Measurements from ENCODE around the gene LRRC7.
A peak's percentile ranks its signal among the peaks of the same experiment; 100 is the strongest.
"Not testable (repeated sequence)": the region's sequence is repeated elsewhere in the genome, so short reads cannot be mapped to it uniquely, and the experiment has no call there.

The LRRC7 gene

DNA sequence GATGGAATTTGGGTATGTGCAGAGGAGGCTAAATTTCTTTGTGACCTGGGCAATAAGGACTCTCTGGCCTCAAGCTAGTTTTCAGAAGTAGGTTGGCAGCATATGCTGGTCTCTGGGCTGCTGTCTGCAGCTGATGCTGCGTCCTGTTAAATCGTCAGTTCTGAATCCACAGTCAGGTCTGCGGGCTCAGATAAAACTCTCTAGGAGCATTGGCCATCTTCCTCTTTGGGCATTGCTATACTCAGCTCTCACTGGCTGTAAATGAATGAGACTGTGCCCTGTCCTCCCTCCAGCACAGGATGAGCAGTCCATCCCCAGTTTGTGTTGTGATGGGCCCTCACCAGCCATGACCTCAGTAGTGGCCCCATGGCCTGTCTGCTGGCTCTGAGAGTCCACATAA is 365.0 kb downstream of the LRRC7 start:
- H3K36me3 ChIP-seq (ENCODE audit: insufficient read depth, low read length) = no peaks in the 10 kb centered on the region
- DNase-seq (ENCODE audit: low read depth, low spot score) = no peak
- no peaks in the 10 kb centered on the region for H3K9me3 ChIP-seq (ENCODE audit: low read depth, low read length)
- H3K9ac ChIP-seq (ENCODE audit: insufficient read length) = no peak overlapping the region
- H3K4me3 ChIP-seq = no peak overlapping the region
- H3K27ac ChIP-seq = no peak overlapping the region
- TF ChIP-seq POLR2AphosphoS5 (IDR thresholded peaks at IDR 0.05; ENCODE audit: borderline replicate concordance, low read depth, low read length) (no peak), EZH2 (IDR thresholded peaks at IDR 0.05) (no peak), FOXP2 (optimal IDR thresholded peaks at IDR 0.05; ENCODE audit: control extremely low read depth, extremely low read length, insufficient read depth) (no peak)

DNA sequence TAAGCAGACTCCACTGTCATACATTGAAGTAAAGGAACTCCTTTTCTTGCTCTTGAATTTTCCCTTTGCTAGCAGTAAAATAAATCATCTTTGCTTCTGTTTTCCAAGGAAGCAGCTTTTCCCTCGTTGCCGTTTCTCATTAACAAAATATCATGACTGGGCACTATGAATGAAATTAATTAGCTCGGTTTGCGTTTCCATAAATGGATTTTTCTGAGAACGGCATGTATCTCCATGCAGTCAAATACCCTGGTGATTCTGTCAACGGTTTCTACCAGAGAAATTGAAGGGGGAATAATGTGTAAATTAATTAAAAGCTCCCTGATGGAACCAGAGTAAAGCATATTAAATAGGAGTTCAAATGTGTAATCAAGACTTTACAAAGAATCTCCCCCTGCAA is 372.5 kb downstream of the LRRC7 start:
- H3K27ac ChIP-seq = no peak overlapping the region
- H3K9me3 ChIP-seq (ENCODE audit: low read depth, low read length) = peaks cover 3% of the 10 kb centered on the region; the same call in 1 of the 2 replicates
- no peak for DNase-seq (ENCODE audit: low read depth, low spot score)
- H3K9ac ChIP-seq (ENCODE audit: insufficient read length) = no peak overlapping the region
- TF ChIP-seq FOXP2 (optimal IDR thresholded peaks at IDR 0.05; ENCODE audit: control extremely low read depth, extremely low read length, insufficient read depth) = no peak
- no peak for TF ChIP-seq POLR2AphosphoS5 (IDR thresholded peaks at IDR 0.05; ENCODE audit: borderline replicate concordance, low read depth, low read length)
- TF ChIP-seq EZH2 (IDR thresholded peaks at IDR 0.05) = no peak
- no peaks in the 10 kb centered on the region for H3K36me3 ChIP-seq (ENCODE audit: insufficient read depth, low read length)
- no peak overlapping the region for H3K4me3 ChIP-seq

- TF ChIP-seq FOXP2 (optimal IDR thresholded peaks at IDR 0.05; ENCODE audit: control extremely low read depth, extremely low read length, insufficient read depth) (no peak), POLR2AphosphoS5 (IDR thresholded peaks at IDR 0.05; ENCODE audit: borderline replicate concordance, low read depth, low read length) (no peak), EZH2 (IDR thresholded peaks at IDR 0.05) (no peak)
- no peak for DNase-seq (ENCODE audit: low read depth, low spot score)
- peaks cover 3% of the 10 kb centered on the region; the same call in 1 of the 2 replicates for H3K9me3 ChIP-seq (ENCODE audit: low read depth, low read length)
- no peak overlapping the region for H3K9ac ChIP-seq (ENCODE audit: insufficient read length)
- H3K36me3 ChIP-seq (ENCODE audit: insufficient read depth, low read length) = no peaks in the 10 kb centered on the region
- H3K4me3 ChIP-seq = no peak overlapping the region
- no peak overlapping the region for H3K27ac ChIP-seq
These were observed 373.1 kb downstream of the LRRC7 start for GRCh38 chr1:69940816-69941215.

DNA sequence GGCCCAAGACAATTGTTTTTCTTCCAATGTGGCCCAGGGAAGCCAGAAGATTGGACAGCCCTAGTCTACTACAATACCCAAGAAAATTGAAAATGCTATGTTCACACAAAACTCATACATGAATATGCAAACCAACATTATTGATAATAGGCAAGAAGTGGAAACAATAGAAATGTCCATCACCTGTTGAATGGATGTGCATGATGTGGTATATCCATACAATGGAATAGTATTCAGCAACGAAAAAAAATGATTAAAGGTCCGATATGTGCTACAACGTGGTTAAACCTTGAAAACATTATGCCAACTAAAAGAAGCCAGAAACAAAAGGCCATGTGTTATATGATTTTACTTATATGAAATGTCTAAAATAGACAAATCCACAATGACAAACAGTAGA is 375.3 kb downstream of the LRRC7 start:
- Histone ChIP-seq H3K4me3 (no peak overlapping the region), H3K9me3 (ENCODE audit: low read depth, low read length) (peaks cover 6% of the 10 kb centered on the region; the same call in 1 of the 2 replicates), H3K27ac (no peak overlapping the region), H3K36me3 (ENCODE audit: insufficient read depth, low read length) (no peaks in the 10 kb centered on the region), H3K9ac (ENCODE audit: insufficient read length) (no peak overlapping the region)
- TF ChIP-seq POLR2AphosphoS5 (IDR thresholded peaks at IDR 0.05; ENCODE audit: borderline replicate concordance, low read depth, low read length) = no peak
- no peak for TF ChIP-seq FOXP2 (optimal IDR thresholded peaks at IDR 0.05; ENCODE audit: control extremely low read depth, extremely low read length, insufficient read depth)
- no peak for TF ChIP-seq EZH2 (IDR thresholded peaks at IDR 0.05)
- no peak for DNase-seq (ENCODE audit: low read depth, low spot score)

GRCh38 chr1:69946935-69947334 is 379.2 kb downstream of the LRRC7 start:
- H3K9ac ChIP-seq (ENCODE audit: insufficient read length) = no peak overlapping the region
- no peak overlapping the region for H3K27ac ChIP-seq
- peaks cover 6% of the 10 kb centered on the region; the same call in 1 of the 2 replicates for H3K9me3 ChIP-seq (ENCODE audit: low read depth, low read length)
- no peaks in the 10 kb centered on the region for H3K36me3 ChIP-seq (ENCODE audit: insufficient read depth, low read length)
- H3K4me3 ChIP-seq = no peak overlapping the region
- TF ChIP-seq EZH2 (IDR thresholded peaks at IDR 0.05) (no peak), FOXP2 (optimal IDR thresholded peaks at IDR 0.05; ENCODE audit: control extremely low read depth, extremely low read length, insufficient read depth) (no peak), POLR2AphosphoS5 (IDR thresholded peaks at IDR 0.05; ENCODE audit: borderline replicate concordance, low read depth, low read length) (no peak)
- no peak for DNase-seq (ENCODE audit: low read depth, low spot score)

DNA sequence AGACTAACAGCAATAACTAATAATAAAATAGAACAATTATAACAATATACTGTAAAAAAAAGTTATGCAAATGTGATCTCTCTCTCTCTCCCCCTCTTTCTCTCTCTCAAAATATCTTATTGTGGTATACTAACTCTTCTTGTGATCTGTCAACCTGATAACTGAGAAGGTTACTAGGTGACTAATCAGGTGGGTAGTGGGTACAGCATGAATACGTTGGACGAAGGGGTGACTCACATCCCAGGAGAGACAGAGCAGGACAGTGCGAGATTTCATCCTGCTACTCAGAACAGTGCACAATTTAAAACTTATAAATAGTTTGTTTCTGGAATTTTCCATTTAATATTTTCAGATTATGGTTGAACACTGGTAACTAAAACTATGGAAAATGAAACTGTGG is 380.1 kb downstream of the LRRC7 start:
- peaks cover 6% of the 10 kb centered on the region; the same call in 1 of the 2 replicates for H3K9me3 ChIP-seq (ENCODE audit: low read depth, low read length)
- DNase-seq (ENCODE audit: low read depth, low spot score) = no peak
- TF ChIP-seq POLR2AphosphoS5 (IDR thresholded peaks at IDR 0.05; ENCODE audit: borderline replicate concordance, low read depth, low read length) (no peak), EZH2 (IDR thresholded peaks at IDR 0.05) (no peak), FOXP2 (optimal IDR thresholded peaks at IDR 0.05; ENCODE audit: control extremely low read depth, extremely low read length, insufficient read depth) (no peak)
- no peak overlapping the region for H3K4me3 ChIP-seq
- H3K27ac ChIP-seq = no peak overlapping the region
- no peaks in the 10 kb centered on the region for H3K36me3 ChIP-seq (ENCODE audit: insufficient read depth, low read length)
- no peak overlapping the region for H3K9ac ChIP-seq (ENCODE audit: insufficient read length)

DNA sequence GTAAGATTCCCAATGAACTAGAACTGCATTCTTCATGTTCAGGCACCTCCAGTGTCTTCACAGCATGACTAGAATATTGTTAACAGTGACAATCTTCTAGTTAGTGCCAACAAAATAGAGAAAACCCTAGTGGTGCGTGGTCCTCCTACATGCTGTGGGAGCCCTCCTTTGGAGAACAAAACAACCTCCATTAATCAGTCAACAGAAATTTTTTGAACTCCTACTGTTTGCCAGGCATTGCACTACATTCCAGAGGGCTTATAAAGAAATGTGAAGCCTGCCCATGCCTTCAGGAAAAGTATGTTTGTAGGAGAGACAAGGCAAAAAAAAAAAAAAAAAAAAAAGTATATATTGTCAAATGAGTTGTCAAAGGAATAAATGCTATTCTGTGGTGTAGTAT is 385.0 kb downstream of the LRRC7 start:
- no peak for DNase-seq (ENCODE audit: low read depth, low spot score)
- H3K27ac ChIP-seq = peak overlapping the region; percentile 4; the same call in 1 of the 2 replicates
- H3K9ac ChIP-seq (ENCODE audit: insufficient read length) = no peak overlapping the region
- no peaks in the 10 kb centered on the region for H3K36me3 ChIP-seq (ENCODE audit: insufficient read depth, low read length)
- H3K4me3 ChIP-seq = no peak overlapping the region
- TF ChIP-seq EZH2 (IDR thresholded peaks at IDR 0.05) (no peak), POLR2AphosphoS5 (IDR thresholded peaks at IDR 0.05; ENCODE audit: borderline replicate concordance, low read depth, low read length) (no peak), FOXP2 (optimal IDR thresholded peaks at IDR 0.05; ENCODE audit: control extremely low read depth, extremely low read length, insufficient read depth) (no peak)
- H3K9me3 ChIP-seq (ENCODE audit: low read depth, low read length) = no peaks in the 10 kb centered on the region; the same call in 1 of the 2 replicates

GRCh38 chr1:69962452-69962851 is 394.7 kb downstream of the LRRC7 start:
- not testable (repeated sequence) for H3K27ac ChIP-seq; H3K4me3 ChIP-seq; H3K9ac ChIP-seq (ENCODE audit: insufficient read length); H3K9me3 ChIP-seq (ENCODE audit: low read depth, low read length); H3K36me3 ChIP-seq (ENCODE audit: insufficient read depth, low read length); DNase-seq (ENCODE audit: low read depth, low spot score)

DNA sequence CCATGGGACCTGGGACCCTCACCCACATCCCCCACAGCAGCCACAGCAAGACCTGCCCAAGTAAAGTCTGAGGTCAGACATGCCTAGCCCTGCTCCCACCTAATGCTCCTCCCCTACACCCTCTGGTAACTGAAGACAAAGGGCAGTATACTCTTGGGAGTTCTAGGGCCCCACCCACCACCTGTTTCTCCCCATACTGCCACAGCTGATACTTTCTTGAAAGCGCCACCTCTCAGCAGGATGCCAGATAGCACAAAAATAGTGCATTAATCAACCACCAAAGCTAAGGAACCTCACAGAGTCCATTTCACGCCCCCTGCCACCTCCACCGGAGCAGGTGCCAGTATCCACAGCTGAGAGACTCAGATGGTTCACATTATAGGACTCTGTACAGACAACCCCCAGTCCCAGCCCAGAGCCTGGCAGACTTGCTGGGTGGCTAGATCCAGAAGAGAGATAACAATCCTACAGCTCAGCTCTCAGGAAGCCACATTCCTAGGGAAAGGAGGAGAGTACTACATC is 399.6 kb downstream of the LRRC7 start:
- Histone ChIP-seq H3K4me3 (peak overlapping the region; percentile 16), H3K27ac (no peak overlapping the region; the same call in 1 of the 2 replicates), H3K9me3 (ENCODE audit: low read depth, low read length) (no peaks in the 10 kb centered on the region), H3K9ac (ENCODE audit: insufficient read length) (no peak overlapping the region), H3K36me3 (ENCODE audit: insufficient read depth, low read length) (no peaks in the 10 kb centered on the region)
- TF ChIP-seq POLR2AphosphoS5 (IDR thresholded peaks at IDR 0.05; ENCODE audit: borderline replicate concordance, low read depth, low read length) = no peak
- no peak for TF ChIP-seq FOXP2 (optimal IDR thresholded peaks at IDR 0.05; ENCODE audit: control extremely low read depth, extremely low read length, insufficient read depth)
- TF ChIP-seq EZH2 (IDR thresholded peaks at IDR 0.05) = no peak
- no peak for DNase-seq (ENCODE audit: low read depth, low spot score)

Data from SK-N-MC (cell line).